GM12878 (cell line): ENCODE results near the gene DCDC2C. TPM values are rescaled to one million over a fixed set of nuclear protein-coding genes. Genes with fewer than 3 reads are reported as not detected.

Source experiments
- ATAC-seq: fragments of 200-7000 bp; cut with Tn5 transposase; 3 replicates; pipeline ENCODE4 v1.9.1; 2020; ENCODE audit warnings: mild to moderate bottlenecking, moderate library complexity
- BruUV-seq: library from RNA; stranded (reverse); fragments of 400-500 nt; replicated peaks from 2 replicates; lab custom pipeline; 2021; lab: Mats Ljungman, UMichigan
- CTCF ChIA-PET: fragments of 300-600 bp; sonication (Branson Sonifier 250); formaldehyde crosslinking; extraction: SDS; loops from one replicate; lab custom pipeline; 2021; ENCODE audit warnings: inconsistent platforms; lab: Yijun Ruan, JAX
- POLR2A ChIA-PET: fragments of 350-600 bp; formaldehyde crosslinking; extraction: SDS; loops from one replicate; lab custom pipeline; 2021; ENCODE audit warnings: inconsistent platforms; lab: Charles Lee
- RAD21 ChIA-PET: fragments of 300-600 bp; sonication (Branson Sonifier 250); formaldehyde crosslinking; loops from one replicate; lab custom pipeline; 2023; ENCODE audit warnings: antibody characterized with exemption; ENCODE audit not compliant: unreplicated experiment; lab: Charles Lee
- SMC1A ChIA-PET: fragments of 300-600 bp; sonication (Branson Sonifier 250); formaldehyde crosslinking; loops from one replicate; lab custom pipeline; 2023; ENCODE audit not compliant: unreplicated experiment, uncharacterized antibody; lab: Charles Lee
- DNase-seq: peaks from one replicate; pipeline ENCODE4 v3.0.0-alpha.2; 2011; ENCODE audit warnings: low read depth, low spot score
- FAIRE-seq: peaks from 3 replicates; lab custom pipeline; 2011; peaks lifted over from hg19 to GRCh38; lab: Jason Lieb, UNC
- H2AFZ ChIP-seq: 2 replicates; pipeline ENCODE4 v1.6.0; 2011; ENCODE audit warnings: low read depth, low read length, control low read depth; ENCODE audit not compliant: control insufficient read depth
- H3K27ac ChIP-seq: 2 replicates; pipeline ENCODE4 v1.5.1; 2011; ENCODE audit warnings: control low read depth; ENCODE audit not compliant: control insufficient read depth, insufficient read depth
- H3K27me3 ChIP-seq, 2 experiments: replicated peaks in 1 of 2; 2 replicates each; pipeline versions ENCODE4 v1.6.0 to v1.6.1; 2011; ENCODE audit warnings: low read length in 1 of 2; ENCODE audit not compliant: control insufficient read depth in 2 of 2, insufficient read depth in 2 of 2
- H3K36me3 ChIP-seq, 2 experiments: 2 replicates each; pipeline ENCODE4 v1.5.1; 2011; ENCODE audit warnings: low read length in 1 of 2; ENCODE audit not compliant: control insufficient read depth in 2 of 2, insufficient read depth in 2 of 2
- H3K4me1 ChIP-seq: 2 replicates; pipeline ENCODE4 v1.6.1; 2011; ENCODE audit warnings: mild to moderate bottlenecking, low read length, moderate library complexity, mixed read lengths; ENCODE audit not compliant: control insufficient read depth, insufficient read depth
- H3K4me2 ChIP-seq: 2 replicates; pipeline ENCODE4 v1.6.0; 2011; ENCODE audit warnings: control low read depth; ENCODE audit not compliant: control insufficient read depth, insufficient read depth
- H3K4me3 ChIP-seq: fragments of 200-600 bp; sonication (generic); 2 replicates; pipeline ENCODE4 v1.5.1; 2016
- H3K79me2 ChIP-seq: 2 replicates; pipeline ENCODE4 v1.6.0; 2011; ENCODE audit warnings: low read length; ENCODE audit not compliant: control insufficient read depth, insufficient read depth
- H3K9ac ChIP-seq: 2 replicates; pipeline ENCODE4 v1.8.0; 2011; ENCODE audit warnings: low read length, control low read depth, mixed read lengths; ENCODE audit not compliant: control insufficient read depth, insufficient read depth
- H3K9me3 ChIP-seq: replicated peaks from 3 replicates; pipeline ENCODE4 v1.5.1; 2011; ENCODE audit warnings: mild to moderate bottlenecking, low read length; ENCODE audit not compliant: control insufficient read depth, insufficient read depth
- H4K20me1 ChIP-seq: 2 replicates; pipeline ENCODE4 v1.6.0; 2011; ENCODE audit not compliant: control insufficient read depth, insufficient read depth
- MEF2B ChIP-seq: fragments of 450-650 bp; IDR thresholded peaks from 2 replicates; pipeline ENCODE4 v1.6.1; 2018; ENCODE audit warnings: mild to moderate bottlenecking, moderate library complexity; ENCODE audit not compliant: partially characterized antibody, poor library complexity, severe bottlenecking
- RCOR1 ChIP-seq: conservative IDR thresholded peaks from 2 replicates; pipeline ENCODE4 v1.6.1; 2012; ENCODE audit warnings: low read depth, low read length, improper control_type of control experiment
- RFX5 ChIP-seq: IDR thresholded peaks from 2 replicates; pipeline ENCODE4 v1.6.1; 2011; ENCODE audit warnings: low read depth, low read length, improper control_type of control experiment
- SMC3 ChIP-seq: IDR thresholded peaks from 2 replicates; pipeline ENCODE4 v1.6.1; 2011; ENCODE audit warnings: low read length, improper control_type of control experiment, borderline replicate concordance
- WGBS: methylation state at CpG from one replicate; pipeline ENCODE4 v1.1.6; 2016; ENCODE audit warnings: low lambda C conversion rate; ENCODE audit not compliant: insufficient replicate concordance, insufficient coverage; ENCODE audit errors: missing lambda C conversion rate; 5-methylcytosine and 5-hydroxymethylcytosine counted together
- in situ Hi-C: fragments of 300-500 bp; cut with MboI; formaldehyde crosslinking; loops from 9 replicates; pipeline ENCODE4 v1.14.3; 2018; ENCODE audit warnings: mixed read lengths
- intact Hi-C: fragments of 100-400 bp; cut with micrococcal nuclease; formaldehyde crosslinking; loops from one replicate; pipeline ENCODE4 v1.14.2; 2022; ENCODE audit not compliant: unreplicated experiment
- polyA plus RNA-seq, 11 experiments: library from polyadenylated mRNA; depleted of rRNA in 4 of 11; unstranded in 6 of 11; stranded (reverse) in 5 of 11; fragments of >200 nt; fragmentation: Nextera tagmentation in 4 of 11; fragmentation: Illumina TruSeq in 1 of 11; extraction: Ambion mirVana in 4 of 11; extraction: Trizol in 1 of 11; gene quantifications; 1 replicate in 1 of 11; 2 replicates in 10 of 11; pipeline versions ENCODE4 v1.2.1 to v1.2.3, GENCODE V29; 2011 to 2016; ENCODE audit warnings: inconsistent platforms in 2 of 11, missing spikeins in 2 of 11, low read depth in 1 of 11
- total RNA-seq, 4 experiments: library from RNA; depleted of rRNA in 3 of 4; stranded (reverse); fragments of >200 nt in 3 of 4; fragmentation: Illumina TruSeq in 1 of 4; extraction: Trizol in 1 of 4; gene quantifications; 2 replicates each; pipeline versions ENCODE4 v1.2.1 to v1.2.3, GENCODE V29; 2013 to 2021
- TF ChIP-seq, protein P1 (sequence below): fragments of 450-650 bp; IDR thresholded peaks from 2 replicates; pipeline ENCODE4 v1.6.1; 2017; ENCODE audit warnings: mild to moderate bottlenecking
- TF ChIP-seq, protein P2 (sequence below): fragments of 450-650 bp; IDR thresholded peaks from 2 replicates; pipeline ENCODE4 v1.6.1; 2018; ENCODE audit warnings: borderline replicate concordance, mild to moderate bottlenecking; ENCODE audit not compliant: partially characterized antibody
- TF ChIP-seq, protein P3 (sequence below): IDR thresholded peaks from 2 replicates; pipeline ENCODE4 v1.6.1; 2011; ENCODE audit warnings: borderline replicate concordance, low read depth, mild to moderate bottlenecking, moderate library complexity, low read length; ENCODE audit not compliant: insufficient read depth, poor library complexity, severe bottlenecking
- TF ChIP-seq, protein P4 (sequence below): IDR thresholded peaks from 2 replicates; pipeline ENCODE4 v1.6.1; 2012; ENCODE audit warnings: improper control_type of control experiment, low read depth, low read length; ENCODE audit not compliant: insufficient replicate concordance
- TF ChIP-seq, protein P5 (sequence below): IDR thresholded peaks from 2 replicates; pipeline ENCODE4 v1.6.1; 2011; ENCODE audit warnings: low read depth, mild to moderate bottlenecking, low read length, moderate library complexity, borderline replicate concordance; ENCODE audit errors: extremely low read depth

Gene DCDC2C
- total and polyA plus RNA-seq, 10 of the 15 experiments (the other 5 are each of a cell fraction or from before 2014, with no cell fraction given): not detected

DNA sequence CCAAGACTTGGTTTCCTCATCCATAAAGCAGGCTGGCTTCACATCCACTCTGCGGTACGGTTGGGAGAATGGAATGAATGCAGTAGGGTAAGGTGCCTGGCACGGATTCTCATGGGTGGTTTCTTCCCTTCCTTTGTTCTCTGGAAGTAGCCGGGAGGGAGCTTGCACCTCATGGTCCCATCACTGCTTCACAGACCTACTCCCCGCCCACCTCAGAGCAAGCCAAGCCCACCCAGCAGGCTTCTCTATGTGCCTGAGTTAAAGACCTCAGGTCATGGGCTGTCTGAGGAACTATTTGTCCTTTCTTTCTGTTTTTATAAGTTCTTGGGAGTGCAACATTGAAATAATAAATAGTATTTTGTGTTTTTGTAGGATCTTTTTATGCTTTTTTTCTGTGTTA is 3.5 kb downstream of the DCDC2C start:
- ChIA-PET CTCF (interaction anchor here (1.2 kb wide), 1 partner anchor 22 kb away, joined by 3 read pairs; no protein-coding TSS in a partner anchor), RAD21 (no interaction called here), POLR2A (no interaction called here), SMC1A (no interaction called here)
- FAIRE-seq (no peak), DNase-seq (no peak), ATAC-seq (no peak)
- H3K36me3 ChIP-seq: no peaks in the 10 kb centered on the region
- no peak overlapping the region for H3K4me2 ChIP-seq
- H3K4me3 ChIP-seq: no peak overlapping the region
- no peaks in the 10 kb centered on the region for H4K20me1 ChIP-seq
- no peaks in the 10 kb centered on the region for H3K79me2 ChIP-seq
- no peak overlapping the region for H3K27ac ChIP-seq
- no peaks in the 10 kb centered on the region for H3K4me1 ChIP-seq
- intact Hi-C loops (no loop called here), in situ Hi-C loops (no loop called here)
- no TSS peak for BruUV-seq
- WGBS: 24% methylated on average over 5 of the region's 5 CpGs
- no peaks in the 10 kb centered on the region; the same call in 2 of the 3 replicates for H3K9me3 ChIP-seq
- H3K27me3 ChIP-seq: peaks cover 0 to 4% of the 10 kb centered on the region in 2 experiments; a peak in 1 of 4 replicates
- no peak overlapping the region for H2AFZ ChIP-seq
- H3K9ac ChIP-seq: no peak overlapping the region
- TF ChIP-seq, protein P1, sequence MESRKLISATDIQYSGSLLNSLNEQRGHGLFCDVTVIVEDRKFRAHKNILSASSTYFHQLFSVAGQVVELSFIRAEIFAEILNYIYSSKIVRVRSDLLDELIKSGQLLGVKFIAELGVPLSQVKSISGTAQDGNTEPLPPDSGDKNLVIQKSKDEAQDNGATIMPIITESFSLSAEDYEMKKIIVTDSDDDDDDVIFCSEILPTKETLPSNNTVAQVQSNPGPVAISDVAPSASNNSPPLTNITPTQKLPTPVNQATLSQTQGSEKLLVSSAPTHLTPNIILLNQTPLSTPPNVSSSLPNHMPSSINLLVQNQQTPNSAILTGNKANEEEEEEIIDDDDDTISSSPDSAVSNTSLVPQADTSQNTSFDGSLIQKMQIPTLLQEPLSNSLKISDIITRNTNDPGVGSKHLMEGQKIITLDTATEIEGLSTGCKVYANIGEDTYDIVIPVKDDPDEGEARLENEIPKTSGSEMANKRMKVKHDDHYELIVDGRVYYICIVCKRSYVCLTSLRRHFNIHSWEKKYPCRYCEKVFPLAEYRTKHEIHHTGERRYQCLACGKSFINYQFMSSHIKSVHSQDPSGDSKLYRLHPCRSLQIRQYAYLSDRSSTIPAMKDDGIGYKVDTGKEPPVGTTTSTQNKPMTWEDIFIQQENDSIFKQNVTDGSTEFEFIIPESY: no peak
- TF ChIP-seq RCOR1 (no peak), SMC3 (no peak), MEF2B (no peak), RFX5 (no peak)
- TF ChIP-seq, protein P2, sequence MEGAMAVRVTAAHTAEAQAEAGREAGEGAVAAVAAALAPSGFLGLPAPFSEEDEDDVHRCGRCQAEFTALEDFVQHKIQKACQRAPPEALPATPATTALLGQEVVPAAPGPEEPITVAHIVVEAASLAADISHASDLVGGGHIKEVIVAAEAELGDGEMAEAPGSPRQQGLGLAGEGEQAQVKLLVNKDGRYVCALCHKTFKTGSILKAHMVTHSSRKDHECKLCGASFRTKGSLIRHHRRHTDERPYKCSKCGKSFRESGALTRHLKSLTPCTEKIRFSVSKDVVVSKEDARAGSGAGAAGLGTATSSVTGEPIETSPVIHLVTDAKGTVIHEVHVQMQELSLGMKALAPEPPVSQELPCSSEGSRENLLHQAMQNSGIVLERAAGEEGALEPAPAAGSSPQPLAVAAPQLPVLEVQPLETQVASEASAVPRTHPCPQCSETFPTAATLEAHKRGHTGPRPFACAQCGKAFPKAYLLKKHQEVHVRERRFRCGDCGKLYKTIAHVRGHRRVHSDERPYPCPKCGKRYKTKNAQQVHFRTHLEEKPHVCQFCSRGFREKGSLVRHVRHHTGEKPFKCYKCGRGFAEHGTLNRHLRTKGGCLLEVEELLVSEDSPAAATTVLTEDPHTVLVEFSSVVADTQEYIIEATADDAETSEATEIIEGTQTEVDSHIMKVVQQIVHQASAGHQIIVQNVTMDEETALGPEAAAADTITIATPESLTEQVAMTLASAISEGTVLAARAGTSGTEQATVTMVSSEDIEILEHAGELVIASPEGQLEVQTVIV: no peak
- TF ChIP-seq, protein P3, sequence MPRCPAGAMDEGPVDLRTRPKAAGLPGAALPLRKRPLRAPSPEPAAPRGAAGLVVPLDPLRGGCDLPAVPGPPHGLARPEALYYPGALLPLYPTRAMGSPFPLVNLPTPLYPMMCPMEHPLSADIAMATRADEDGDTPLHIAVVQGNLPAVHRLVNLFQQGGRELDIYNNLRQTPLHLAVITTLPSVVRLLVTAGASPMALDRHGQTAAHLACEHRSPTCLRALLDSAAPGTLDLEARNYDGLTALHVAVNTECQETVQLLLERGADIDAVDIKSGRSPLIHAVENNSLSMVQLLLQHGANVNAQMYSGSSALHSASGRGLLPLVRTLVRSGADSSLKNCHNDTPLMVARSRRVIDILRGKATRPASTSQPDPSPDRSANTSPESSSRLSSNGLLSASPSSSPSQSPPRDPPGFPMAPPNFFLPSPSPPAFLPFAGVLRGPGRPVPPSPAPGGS: no peak
- TF ChIP-seq, protein P4, sequence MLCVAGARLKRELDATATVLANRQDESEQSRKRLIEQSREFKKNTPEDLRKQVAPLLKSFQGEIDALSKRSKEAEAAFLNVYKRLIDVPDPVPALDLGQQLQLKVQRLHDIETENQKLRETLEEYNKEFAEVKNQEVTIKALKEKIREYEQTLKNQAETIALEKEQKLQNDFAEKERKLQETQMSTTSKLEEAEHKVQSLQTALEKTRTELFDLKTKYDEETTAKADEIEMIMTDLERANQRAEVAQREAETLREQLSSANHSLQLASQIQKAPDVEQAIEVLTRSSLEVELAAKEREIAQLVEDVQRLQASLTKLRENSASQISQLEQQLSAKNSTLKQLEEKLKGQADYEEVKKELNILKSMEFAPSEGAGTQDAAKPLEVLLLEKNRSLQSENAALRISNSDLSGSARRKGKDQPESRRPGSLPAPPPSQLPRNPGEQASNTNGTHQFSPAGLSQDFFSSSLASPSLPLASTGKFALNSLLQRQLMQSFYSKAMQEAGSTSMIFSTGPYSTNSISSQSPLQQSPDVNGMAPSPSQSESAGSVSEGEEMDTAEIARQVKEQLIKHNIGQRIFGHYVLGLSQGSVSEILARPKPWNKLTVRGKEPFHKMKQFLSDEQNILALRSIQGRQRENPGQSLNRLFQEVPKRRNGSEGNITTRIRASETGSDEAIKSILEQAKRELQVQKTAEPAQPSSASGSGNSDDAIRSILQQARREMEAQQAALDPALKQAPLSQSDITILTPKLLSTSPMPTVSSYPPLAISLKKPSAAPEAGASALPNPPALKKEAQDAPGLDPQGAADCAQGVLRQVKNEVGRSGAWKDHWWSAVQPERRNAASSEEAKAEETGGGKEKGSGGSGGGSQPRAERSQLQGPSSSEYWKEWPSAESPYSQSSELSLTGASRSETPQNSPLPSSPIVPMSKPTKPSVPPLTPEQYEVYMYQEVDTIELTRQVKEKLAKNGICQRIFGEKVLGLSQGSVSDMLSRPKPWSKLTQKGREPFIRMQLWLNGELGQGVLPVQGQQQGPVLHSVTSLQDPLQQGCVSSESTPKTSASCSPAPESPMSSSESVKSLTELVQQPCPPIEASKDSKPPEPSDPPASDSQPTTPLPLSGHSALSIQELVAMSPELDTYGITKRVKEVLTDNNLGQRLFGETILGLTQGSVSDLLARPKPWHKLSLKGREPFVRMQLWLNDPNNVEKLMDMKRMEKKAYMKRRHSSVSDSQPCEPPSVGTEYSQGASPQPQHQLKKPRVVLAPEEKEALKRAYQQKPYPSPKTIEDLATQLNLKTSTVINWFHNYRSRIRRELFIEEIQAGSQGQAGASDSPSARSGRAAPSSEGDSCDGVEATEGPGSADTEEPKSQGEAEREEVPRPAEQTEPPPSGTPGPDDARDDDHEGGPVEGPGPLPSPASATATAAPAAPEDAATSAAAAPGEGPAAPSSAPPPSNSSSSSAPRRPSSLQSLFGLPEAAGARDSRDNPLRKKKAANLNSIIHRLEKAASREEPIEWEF: no peak
- TF ChIP-seq, protein P5, sequence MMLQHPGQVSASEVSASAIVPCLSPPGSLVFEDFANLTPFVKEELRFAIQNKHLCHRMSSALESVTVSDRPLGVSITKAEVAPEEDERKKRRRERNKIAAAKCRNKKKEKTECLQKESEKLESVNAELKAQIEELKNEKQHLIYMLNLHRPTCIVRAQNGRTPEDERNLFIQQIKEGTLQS: no peak
